Neural cell (in vitro differentiated cells): Measurements from ENCODE around the gene RELN. TPM values are rescaled to one million over a fixed set of nuclear protein-coding genes. Genes with fewer than 3 reads are reported as not detected.

ENCODE experiments used
- H2AFZ ChIP-seq: fragments of 200-600, 300-800 bp; sonication (generic), shearing (Covaris generic); 2 replicates; pipeline ENCODE4 v1.6.0; 2014; ENCODE audit warnings: low read depth, mild to moderate bottlenecking, antibody characterized with exemption, low read length, moderate library complexity
- H3F3A ChIP-seq: fragments of 200-600 bp; shearing (Covaris generic); 2 replicates; pipeline ENCODE4 v1.6.1; 2016; ENCODE audit warnings: mild to moderate bottlenecking, moderate library complexity, mixed read lengths, antibody characterized with exemption, low read length; ENCODE audit not compliant: insufficient read depth, poor library complexity, severe bottlenecking
- H3K27ac ChIP-seq: fragments of 200-600, 300-800 bp; sonication (generic), shearing (Covaris generic); 2 replicates; pipeline ENCODE4 v1.5.1; 2014; ENCODE audit warnings: mild to moderate bottlenecking, low read length, moderate library complexity
- H3K27me3 ChIP-seq: fragments of 300-800, 200-600 bp; sonication (generic), shearing (Covaris generic); 2 replicates; pipeline ENCODE4 v1.6.0; 2014; ENCODE audit warnings: mild to moderate bottlenecking, low read depth, low read length, moderate library complexity; ENCODE audit not compliant: insufficient read depth
- H3K36me3 ChIP-seq: fragments of 300-800, 200-600 bp; sonication (generic), shearing (Covaris generic); 2 replicates; pipeline ENCODE4 v1.5.1; 2014; ENCODE audit warnings: mild to moderate bottlenecking, antibody characterized with exemption, low read length, moderate library complexity; ENCODE audit not compliant: insufficient read depth
- H3K4me2 ChIP-seq: fragments of 300-800, 200-600 bp; sonication (generic), shearing (Covaris generic); 2 replicates; pipeline ENCODE4 v1.6.0; 2014; ENCODE audit warnings: mild to moderate bottlenecking, low read length
- H3K4me3 ChIP-seq: fragments of 300-800, 200-600 bp; sonication (generic), shearing (Covaris generic); 2 replicates; pipeline ENCODE4 v1.5.1; 2014; ENCODE audit warnings: mild to moderate bottlenecking, low read length, moderate library complexity
- H3K79me2 ChIP-seq: fragments of 200-600 bp; shearing (Covaris generic); replicated peaks from 2 replicates; pipeline ENCODE4 v1.6.0; 2014; ENCODE audit warnings: mild to moderate bottlenecking, low read length, moderate library complexity; ENCODE audit not compliant: insufficient read depth
- H3K9ac ChIP-seq: fragments of 300-800, 200-600 bp; sonication (generic), shearing (Covaris generic); 2 replicates; pipeline ENCODE4 v1.6.1; 2016; ENCODE audit warnings: mild to moderate bottlenecking, low read length, mixed read lengths
- H3K9me2 ChIP-seq: fragments of 200-600 bp; shearing (Covaris generic); 2 replicates; pipeline ENCODE4 v1.6.1; 2016; ENCODE audit warnings: mild to moderate bottlenecking, low read length, mixed read lengths; ENCODE audit not compliant: insufficient read depth
- H3K9me3 ChIP-seq: fragments of 200-600, 300-800 bp; sonication (generic), shearing (Covaris generic); 2 replicates; pipeline ENCODE4 v1.6.1; 2016; ENCODE audit warnings: mild to moderate bottlenecking, mixed run types, low read length, moderate library complexity, mixed read lengths
- H4K20me1 ChIP-seq: fragments of 200-600 bp; shearing (Covaris generic); 2 replicates; pipeline ENCODE4 v1.6.1; 2016; ENCODE audit warnings: mild to moderate bottlenecking, mixed run types; ENCODE audit not compliant: insufficient read depth
- CTCF ChIP-seq: fragments of 450-650 bp; IDR thresholded peaks from 2 replicates; pipeline ENCODE4 v1.5.1; 2014; ENCODE audit warnings: antibody characterized with exemption, mild to moderate bottlenecking, moderate library complexity; ENCODE audit not compliant: poor library complexity, severe bottlenecking
- EP300 ChIP-seq: fragments of 450-650 bp; conservative IDR thresholded peaks from 2 replicates; pipeline ENCODE4 v1.6.1; 2014; ENCODE audit warnings: antibody characterized with exemption, mild to moderate bottlenecking, moderate library complexity; ENCODE audit not compliant: poor library complexity, severe bottlenecking
- EZH2 ChIP-seq: fragments of 200-600, 300-800 bp; shearing (Covaris generic), sonication (generic); IDR thresholded peaks from 2 replicates; pipeline ENCODE4 v1.6.1; 2014; ENCODE audit warnings: antibody characterized with exemption, low read length, borderline replicate concordance, mild to moderate bottlenecking; ENCODE audit not compliant: insufficient read depth, poor library complexity, severe bottlenecking
- MXI1 ChIP-seq: fragments of 450-650 bp; conservative IDR thresholded peaks from 2 replicates; pipeline ENCODE4 v1.6.1; 2014; ENCODE audit warnings: antibody characterized with exemption, mild to moderate bottlenecking; ENCODE audit not compliant: poor library complexity, severe bottlenecking
- POLR2AphosphoS5 ChIP-seq: IDR thresholded peaks from 2 replicates; pipeline ENCODE4 v1.6.1; 2012
- RAD21 ChIP-seq: fragments of 450-650 bp; conservative IDR thresholded peaks from 2 replicates; pipeline ENCODE4 v1.6.1; 2014; ENCODE audit warnings: antibody characterized with exemption, mild to moderate bottlenecking, moderate library complexity
- REST ChIP-seq: IDR thresholded peaks from 2 replicates; pipeline ENCODE4 v1.6.1; 2012; ENCODE audit warnings: borderline replicate concordance
- SMC3 ChIP-seq: fragments of 450-650 bp; conservative IDR thresholded peaks from 2 replicates; pipeline ENCODE4 v1.6.1; 2014; ENCODE audit warnings: antibody characterized with exemption, mild to moderate bottlenecking, moderate library complexity; ENCODE audit not compliant: poor library complexity
- TAF1 ChIP-seq: IDR thresholded peaks from 2 replicates; pipeline ENCODE4 v1.6.1; 2012; ENCODE audit warnings: low read depth
- polyA plus RNA-seq: library from polyadenylated mRNA; depleted of rRNA; stranded (reverse); fragments of >200 nt; gene quantifications from 2 replicates; pipeline ENCODE4 v1.2.3, GENCODE V29; 2014

Gene RELN
- polyA plus RNA-seq, 1 donor from 2014 or later, result 178 TPM

GRCh38 chr7:103855671-103856070 lies 133.8 kb downstream of the RELN start:
- Histone ChIP-seq H3K79me2 (no peaks in the 10 kb centered on the region), H3K36me3 (no peaks in the 10 kb centered on the region), H4K20me1 (no peaks in the 10 kb centered on the region), H3K4me3 (no peak overlapping the region), H3K27ac (no peak overlapping the region), H3K9me2 (no peaks in the 10 kb centered on the region), H2AFZ (no peak overlapping the region), H3K9me3 (no peaks in the 10 kb centered on the region), H3K9ac (no peak overlapping the region), H3K4me2 (no peak overlapping the region), H3F3A (no peaks in the 10 kb centered on the region), H3K27me3 (no peaks in the 10 kb centered on the region)
- TF ChIP-seq REST (no peak), CTCF (no peak), MXI1 (no peak), POLR2AphosphoS5 (no peak), EZH2 (no peak), RAD21 (no peak), TAF1 (no peak)

GRCh38 chr7:103854611-103855010 lies 134.8 kb downstream of the RELN start:
- no peaks in the 10 kb centered on the region for H3K36me3 ChIP-seq
- no peaks in the 10 kb centered on the region for H3K9me2 ChIP-seq
- H3F3A ChIP-seq, result no peaks in the 10 kb centered on the region
- H3K4me3 ChIP-seq, result no peak overlapping the region
- no peak overlapping the region for H3K9ac ChIP-seq
- TF ChIP-seq EP300, result no peak
- TF ChIP-seq EZH2, result no peak
- no peak for TF ChIP-seq POLR2AphosphoS5
- no peak for TF ChIP-seq CTCF
- TF ChIP-seq SMC3, result no peak
- no peak for TF ChIP-seq RAD21
- TF ChIP-seq TAF1, result no peak
- no peak for TF ChIP-seq MXI1
- TF ChIP-seq REST, result no peak
- no peaks in the 10 kb centered on the region for H3K79me2 ChIP-seq
- no peak overlapping the region for H2AFZ ChIP-seq
- H3K9me3 ChIP-seq, result no peaks in the 10 kb centered on the region
- H3K4me2 ChIP-seq, result no peak overlapping the region
- H4K20me1 ChIP-seq, result no peaks in the 10 kb centered on the region
- H3K27me3 ChIP-seq, result no peaks in the 10 kb centered on the region
- H3K27ac ChIP-seq, result no peak overlapping the region
